Fibroblast of skin of left quadriceps (primary cell): ENCODE measurements around the gene PEX11G.

ENCODE experiments used
- DNase-seq, 2 experiments: peaks; one replicate each; pipeline ENCODE4 v3.0.0-alpha.2; 2013; ENCODE audit warnings: low read depth in 2 of 2

PEX11G gene

DNA sequence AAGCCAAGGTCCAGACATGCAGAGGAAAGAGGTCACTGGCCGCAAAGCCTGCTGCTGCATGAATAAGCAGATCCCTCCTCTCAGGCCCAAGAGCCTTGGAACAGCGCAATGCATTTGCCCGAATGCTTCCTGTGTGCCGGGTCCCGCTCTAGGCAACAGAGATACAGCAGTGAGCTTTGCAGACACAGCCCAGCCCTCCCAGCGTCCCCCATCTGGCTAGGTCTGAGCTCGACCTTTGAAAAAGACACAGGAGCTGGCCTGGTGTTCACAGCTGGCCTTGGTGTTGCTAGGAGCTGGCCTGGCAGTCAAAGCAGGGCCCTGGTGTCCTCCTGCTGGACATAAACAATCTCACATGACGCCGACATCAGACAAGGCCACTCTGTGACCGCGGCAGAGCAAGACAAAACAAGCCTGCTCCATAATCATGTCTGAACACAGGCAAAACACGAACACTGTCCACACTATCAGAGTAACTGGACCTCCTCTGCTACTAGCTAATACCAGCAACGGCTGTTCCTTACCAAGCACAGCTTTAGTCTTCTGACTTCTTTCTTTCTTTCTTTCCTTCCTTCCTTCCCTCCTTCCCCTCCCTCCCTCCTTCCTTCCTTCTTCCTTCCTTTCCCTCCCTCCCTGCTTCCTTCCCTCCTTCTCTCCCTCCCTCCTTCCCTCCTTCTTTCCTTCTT, 5.7 kb upstream of the PEX11G start:
- DNase-seq = no peak

DNA sequence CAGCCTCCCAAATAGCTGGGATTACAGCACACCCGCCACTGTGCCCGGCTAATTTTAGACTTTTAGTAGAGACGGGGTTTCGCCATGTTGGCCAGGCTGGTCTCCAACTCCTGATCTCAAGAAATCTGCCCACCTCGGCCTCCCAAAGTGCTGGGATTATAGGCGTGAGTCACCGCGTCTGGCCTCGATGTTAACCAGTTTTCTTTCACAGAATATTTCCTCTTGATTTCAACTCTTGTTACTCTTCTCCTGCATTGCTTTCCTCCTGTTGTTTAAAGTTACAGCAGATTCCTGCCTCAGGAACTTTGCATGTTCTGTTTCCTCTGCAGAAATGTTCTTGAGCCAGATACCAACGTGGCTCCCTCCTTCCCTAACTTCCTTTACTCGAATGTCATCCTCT, 3.7 kb upstream of the PEX11G start:
- no peak for DNase-seq

DNA sequence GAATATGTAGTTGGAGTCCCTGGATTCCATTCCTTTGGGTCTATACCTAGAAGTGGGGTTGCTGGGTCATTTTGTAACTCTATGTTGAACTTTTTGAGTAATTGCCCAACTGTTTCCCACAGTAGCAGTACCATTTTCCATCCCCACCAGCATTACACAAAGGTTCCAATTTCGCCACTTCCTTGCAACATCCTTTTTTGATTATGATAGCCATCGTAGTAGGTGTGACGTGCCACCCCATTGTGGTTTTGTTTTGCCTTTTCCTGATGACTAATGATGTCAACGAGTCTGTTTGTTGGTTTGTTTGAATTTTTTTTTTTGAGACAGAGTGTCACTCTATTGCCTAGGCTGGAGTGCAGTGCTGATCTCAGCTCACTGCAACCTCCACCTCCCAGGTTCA, 3.3 kb upstream of the PEX11G start:
- no peak for DNase-seq

- DNase-seq = no peak
Observed at GRCh38 chr19:7489609-7490044, 792 bp upstream of the PEX11G start.

GRCh38 chr19:7486923-7487322, 1.9 kb downstream of the PEX11G start:
- no peak for DNase-seq

DNA sequence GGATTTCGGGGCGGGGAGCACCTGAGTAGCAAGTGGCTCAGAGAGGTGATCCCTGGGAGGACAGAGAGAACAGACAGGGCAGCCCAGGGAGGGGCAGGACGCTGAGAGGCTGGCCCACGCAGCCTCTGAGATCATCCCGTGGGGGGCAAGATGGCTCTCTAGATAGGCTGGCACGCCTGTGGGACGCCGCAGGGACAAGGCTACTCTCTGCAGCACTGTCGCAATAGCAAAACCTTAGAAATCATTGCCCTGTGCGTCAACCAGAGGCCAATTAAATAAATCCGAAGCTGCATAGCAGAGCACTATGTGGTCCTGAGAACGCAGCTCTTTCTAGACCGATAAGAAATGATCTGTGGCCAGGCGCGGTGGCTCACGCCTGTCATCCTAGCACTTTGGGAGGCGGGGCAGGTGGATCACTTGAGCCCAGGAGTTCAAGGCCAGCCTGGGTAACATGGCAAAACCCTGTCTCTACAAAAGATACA, 5.1 kb downstream of the PEX11G start:
- DNase-seq = no peak

GRCh38 chr19:7482584-7483439, 6.0 kb downstream of the PEX11G start:
- no peak for DNase-seq

- DNase-seq = no peak
Observed at GRCh38 chr19:7480970-7481255, 7.9 kb downstream of the PEX11G start.

GRCh38 chr19:7480222-7480969, 8.4 kb downstream of the PEX11G start:
- no peak for DNase-seq

DNA sequence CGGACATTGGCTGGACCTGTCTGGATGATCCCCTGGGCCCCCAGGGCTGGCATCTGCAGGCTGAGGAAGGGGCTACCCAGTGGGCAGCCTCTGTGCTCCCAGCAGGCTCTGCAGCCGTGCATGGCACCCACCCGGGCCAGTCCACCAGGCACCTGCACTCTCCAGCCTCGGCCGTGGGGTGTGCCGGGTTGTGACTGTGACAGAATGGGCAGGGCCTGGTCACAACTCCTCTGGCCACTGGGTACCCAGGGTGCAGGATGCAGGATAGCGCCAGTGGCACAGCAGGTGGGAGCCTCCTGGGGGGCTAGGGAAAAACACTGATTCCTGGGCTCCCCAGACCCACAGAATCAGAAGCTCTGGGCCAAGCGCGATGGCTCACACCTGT, 10.0 kb downstream of the PEX11G start:
- no peak for DNase-seq

DNA sequence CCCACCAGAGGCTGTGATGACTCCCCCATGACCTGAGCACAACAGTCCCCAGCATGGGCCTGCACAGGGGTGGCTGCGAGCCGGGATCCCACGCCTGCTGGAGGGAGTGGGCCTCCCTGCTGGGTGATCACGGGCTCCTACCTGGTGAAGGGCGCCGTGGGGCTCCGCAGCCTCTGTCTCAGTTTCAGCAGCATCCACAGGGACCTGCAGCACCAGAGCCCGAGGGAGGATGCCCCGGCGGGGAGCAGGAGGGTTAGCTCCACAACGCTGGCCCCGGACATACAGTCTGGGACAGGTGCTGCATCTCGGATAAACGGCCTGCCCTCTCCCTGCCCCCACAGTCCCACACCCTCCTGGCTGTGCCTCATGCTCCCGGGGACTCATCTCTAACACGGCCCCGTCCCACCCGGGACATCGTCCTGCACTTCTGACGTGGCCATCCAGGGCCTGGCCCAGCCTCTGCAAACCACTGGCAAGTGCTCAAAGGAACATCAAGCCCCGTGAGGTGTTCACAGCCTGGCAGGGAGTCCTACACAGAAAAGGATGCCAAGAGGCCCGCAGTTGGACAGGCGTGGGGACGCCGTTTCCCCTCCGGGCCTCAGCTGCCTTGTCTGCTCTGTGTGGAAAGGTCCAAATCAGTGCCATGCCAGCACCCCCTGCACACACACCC, 10.5 kb downstream of the PEX11G start:
- DNase-seq = no peak

GRCh38 chr19:7477758-7478157, 11.1 kb downstream of the PEX11G start:
- no peak for DNase-seq

DNA sequence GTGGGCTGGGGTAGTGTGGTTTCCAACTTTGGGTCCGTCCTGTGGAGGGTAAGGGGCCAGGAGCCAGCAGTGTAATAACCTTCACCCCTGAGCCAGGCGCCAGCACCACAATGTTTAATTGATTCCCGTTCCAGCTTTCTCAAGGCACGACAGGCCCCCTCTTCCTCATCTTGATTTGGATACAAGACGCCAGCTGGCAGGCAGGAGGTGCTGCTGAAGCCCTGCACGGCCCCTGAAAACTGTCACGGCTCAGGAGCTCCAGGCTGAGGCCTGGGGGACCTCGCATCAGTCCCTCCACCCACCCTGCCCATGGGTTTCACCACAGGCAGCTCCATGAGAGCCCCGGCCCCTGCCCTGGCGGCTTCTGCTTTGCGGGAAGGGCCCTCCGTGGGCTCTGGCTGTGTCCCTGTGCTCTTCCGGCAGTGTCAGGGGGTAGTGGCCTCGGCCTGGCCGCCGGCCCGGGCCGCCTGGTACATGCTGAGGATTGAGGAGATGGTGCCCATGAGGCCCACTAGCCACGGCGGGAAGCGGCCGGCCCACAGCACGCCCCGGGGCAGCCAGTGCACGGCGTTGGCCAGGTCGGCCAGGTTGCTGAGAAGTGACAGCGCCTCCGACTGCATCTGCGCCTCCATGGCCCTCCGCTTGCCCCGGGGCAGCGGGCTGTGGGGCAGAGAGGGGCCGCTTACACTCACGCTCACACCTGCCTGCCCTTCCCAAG, 11.9 kb downstream of the PEX11G start:
- DNase-seq = no peak

DNA sequence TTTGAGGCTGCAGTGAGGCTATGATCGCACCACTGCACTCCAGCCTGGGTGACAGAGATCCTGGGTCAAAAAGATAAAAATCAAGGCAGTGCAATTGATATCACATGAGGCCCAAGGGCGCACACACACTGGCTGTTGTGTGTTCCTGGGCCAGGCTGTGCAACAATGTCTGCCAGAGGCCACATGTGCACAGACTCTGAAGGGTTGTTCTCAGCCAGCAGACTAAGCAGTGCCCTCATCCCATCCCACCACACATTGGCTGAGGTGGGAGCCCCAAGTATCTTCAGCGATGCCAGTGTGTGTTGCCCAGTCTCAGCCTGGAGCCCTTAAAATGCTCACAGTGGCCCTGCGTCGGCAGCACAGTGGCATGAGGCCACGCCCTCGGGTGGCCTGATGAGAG, 12.6 kb downstream of the PEX11G start:
- no peak for DNase-seq

DNA sequence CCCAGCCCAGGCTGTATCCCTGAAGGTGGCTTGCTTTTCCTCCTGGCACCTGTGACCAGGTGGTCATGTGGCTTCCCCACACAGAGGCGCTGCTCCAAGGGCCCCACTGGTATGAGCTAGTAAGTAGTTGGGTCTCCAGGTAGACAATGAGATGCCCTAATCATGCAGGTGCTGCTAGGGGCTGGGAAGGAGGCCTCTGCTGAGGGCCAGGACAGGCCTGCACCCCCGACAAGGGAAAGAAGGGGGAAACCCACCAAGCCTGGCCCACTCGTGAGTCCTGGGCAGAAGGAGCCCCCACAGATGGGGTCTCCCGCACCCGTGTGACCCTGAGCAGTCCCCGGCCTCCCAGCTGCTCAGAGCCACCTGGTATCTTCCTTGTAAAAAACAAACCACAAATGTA, 13.2 kb downstream of the PEX11G start:
- no peak for DNase-seq

- no peak for DNase-seq
Observed at GRCh38 chr19:7471696-7472615, 16.9 kb downstream of the PEX11G start.

- DNase-seq = no peak
Observed at GRCh38 chr19:7470540-7471305, 18.1 kb downstream of the PEX11G start.

- DNase-seq = no peak
Observed at GRCh38 chr19:7469669-7470285, 19.1 kb downstream of the PEX11G start.

DNA sequence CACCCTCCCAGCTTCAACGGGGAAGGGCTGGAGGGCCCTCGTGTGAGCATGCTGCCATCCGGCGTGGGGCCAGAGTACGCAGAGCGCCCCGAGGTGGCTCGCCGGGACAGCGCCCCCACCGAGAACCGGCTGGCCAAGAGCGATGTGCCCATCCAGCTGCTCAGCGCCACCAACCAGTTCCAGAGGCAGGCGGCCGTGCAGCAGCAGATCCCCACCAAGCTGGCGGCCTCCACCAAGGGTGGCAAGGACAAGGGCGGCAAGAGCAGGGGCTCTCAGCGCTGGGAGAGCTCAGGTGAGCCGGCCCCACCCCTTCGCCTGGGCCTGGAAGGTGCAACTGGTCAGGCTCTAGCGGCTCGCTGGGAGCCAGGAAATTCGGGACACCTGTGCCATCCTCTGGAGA, 20.0 kb downstream of the PEX11G start:
- no peak for DNase-seq
